ENCODE data around the gene ATG10. TPM values are rescaled to one million over a fixed set of nuclear protein-coding genes. Genes with fewer than 3 reads are reported as not detected.

The ATG10 gene
- total RNA-seq, 1 experiment from 2014 or later: 7.6 TPM

DNA sequence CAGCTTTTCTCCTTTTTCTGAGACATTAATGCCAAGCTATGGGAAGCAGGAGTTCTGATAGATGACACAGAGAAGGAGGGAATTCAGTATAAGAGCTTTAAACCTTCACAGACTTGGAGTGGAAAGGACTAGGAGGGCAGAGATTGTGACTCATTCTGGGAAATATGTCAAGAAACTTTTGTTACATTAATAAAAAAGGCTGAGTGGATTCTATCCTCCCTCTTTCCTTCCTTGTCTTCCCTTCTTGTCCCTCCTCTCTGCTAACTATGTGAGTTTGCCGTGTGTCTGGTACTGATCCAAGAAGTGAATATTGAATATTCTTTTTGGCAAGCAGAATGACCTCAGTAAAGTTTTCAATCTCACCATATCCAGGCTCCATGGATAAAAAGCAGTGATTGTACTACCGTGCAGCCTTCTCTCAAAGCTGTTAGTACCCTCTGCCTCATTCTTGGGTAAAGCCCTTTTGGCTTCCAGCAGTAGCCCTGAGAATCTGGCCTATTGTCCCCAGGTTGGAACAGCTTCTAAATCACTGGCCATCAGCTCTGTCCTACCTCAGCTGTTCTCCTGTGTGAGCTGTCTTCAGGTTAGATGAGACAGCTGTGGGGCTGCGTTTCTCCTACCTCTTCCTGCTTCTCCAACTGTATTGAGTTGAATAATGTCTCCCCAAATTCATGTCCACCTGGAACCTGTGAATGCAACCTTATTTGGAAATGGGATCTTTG, 73.9 kb downstream of the ATG10 start:
- H3K23ac ChIP-seq (ENCODE audit: insufficient read length, low read depth, low read length): no peak overlapping the region
- peak overlapping the region in 2 of 3 experiments; percentile 7 to 10; a peak in 1 of 7 replicates for H3K27ac Mint-ChIP-seq
- DNase-seq: no peak
- H3K79me2 ChIP-seq (ENCODE audit: insufficient read depth, low read length): no peaks in the 10 kb centered on the region
- H3K27me3 Mint-ChIP-seq (ENCODE audit: low read depth): no peaks in the 10 kb centered on the region
- H2BK5ac ChIP-seq (ENCODE audit: insufficient read length, low read length): peak overlapping the region; percentile 60
- H3K4me2 ChIP-seq (ENCODE audit: insufficient read depth, insufficient read length, low read length): no peak overlapping the region
- no peak overlapping the region for H3K4me3 Mint-ChIP-seq
- TF ChIP-seq CTCF (conservative IDR thresholded peaks at IDR 0.05): no peak
- no peaks in the 10 kb centered on the region for H3K4me1 ChIP-seq (ENCODE audit: insufficient read depth, low read length)
- H3K36me3 Mint-ChIP-seq (ENCODE audit: insufficient read depth in 1 of 3, low read depth in 3 of 3): peaks cover 25 to 32% (median 27%) of the 10 kb centered on the region in 3 experiments
- no peak overlapping the region for H3K18ac ChIP-seq (ENCODE audit: insufficient read length, low read depth, low read length)
- peaks cover 21 to 31% of the 10 kb centered on the region in 2 experiments for H3K9me3 Mint-ChIP-seq
- H3K23me2 ChIP-seq (ENCODE audit: insufficient read length, low read depth, low read length, poor library complexity, severe bottlenecking): no peaks in the 10 kb centered on the region
- no peak overlapping the region for H2BK120ac ChIP-seq (ENCODE audit: low read depth, low read length, poor library complexity, severe bottlenecking)
- H3K27me3 ChIP-seq (ENCODE audit: insufficient read depth, low read length): no peaks in the 10 kb centered on the region
- H3K27ac ChIP-seq (ENCODE audit: insufficient read length, low read depth, low read length): no peak overlapping the region
- H4K91ac ChIP-seq (ENCODE audit: insufficient read length, low read depth, low read length): no peak overlapping the region
- no peaks in the 10 kb centered on the region for H3K4me1 Mint-ChIP-seq
- no peak overlapping the region for H3K14ac ChIP-seq (ENCODE audit: insufficient read depth, low read length)
- no CpG with 5 or more reads among the region's 3 CpGs for WGBS (ENCODE audit: extremely low coverage, insufficient read length, low lambda C conversion rate)
- no peak overlapping the region for H2AK5ac ChIP-seq (ENCODE audit: insufficient read length, low read length)
- H3K9me3 ChIP-seq (ENCODE audit: control insufficient read depth, low read depth, low read length): no peaks in the 10 kb centered on the region
- no peak overlapping the region for H2BK12ac ChIP-seq (ENCODE audit: insufficient read length, low read depth, low read length)
- no peak overlapping the region for H3K9ac ChIP-seq (ENCODE audit: extremely low read depth, insufficient read length, low read length)
- no peaks in the 10 kb centered on the region for H3K79me1 ChIP-seq (ENCODE audit: insufficient read depth, low read depth, low read length, poor library complexity, severe bottlenecking)
- no peak overlapping the region for H2AFZ ChIP-seq (ENCODE audit: low read length)
- no peaks in the 10 kb centered on the region for H4K20me1 ChIP-seq (ENCODE audit: control insufficient read depth, insufficient read depth, insufficient read length)
- no peak overlapping the region for H3K4ac ChIP-seq (ENCODE audit: low read depth, low read length)
- H2BK15ac ChIP-seq (ENCODE audit: low read depth, low read length): no peak overlapping the region
- H4K8ac ChIP-seq (replicated peaks; ENCODE audit: insufficient read length, low read depth, low read length): no peak overlapping the region
- no peak overlapping the region for H3T11ph ChIP-seq (ENCODE audit: low read length)
- no peak overlapping the region for H4K5ac ChIP-seq (ENCODE audit: insufficient read length, low read depth, low read length)
- no peak overlapping the region for H3K56ac ChIP-seq (ENCODE audit: insufficient read length, low read depth, low read length)
- no peak overlapping the region for H2BK20ac ChIP-seq (ENCODE audit: low read depth, low read length, poor library complexity, severe bottlenecking)

All from H9 (cell line).